BJ (cell line): Measurements from ENCODE around the gene SLC35E3. TPM values are rescaled to one million over a fixed set of nuclear protein-coding genes. Genes with fewer than 3 reads are reported as not detected.
A peak's percentile ranks its signal among the peaks of the same experiment; 100 is the strongest.
"Not testable (repeated sequence)": the region's sequence is repeated elsewhere in the genome, so short reads cannot be mapped to it uniquely, and the experiment has no call there.

Source experiments
- CTCF ChIA-PET: fragments of 350-600 bp; formaldehyde crosslinking; extraction: SDS; loops from one replicate; lab custom pipeline; 2021; ENCODE audit warnings: antibody characterized with exemption, inconsistent platforms; lab: Yijun Ruan, JAX
- POLR2A ChIA-PET: fragments of 300-600 bp; sonication (Branson Sonifier 250); formaldehyde crosslinking; extraction: SDS; loops from one replicate; lab custom pipeline; 2021; ENCODE audit warnings: antibody characterized with exemption; lab: Charles Lee
- DNase-seq: peaks from one replicate; pipeline ENCODE4 v3.0.0-alpha.2; 2011; ENCODE audit warnings: low read depth
- H3K27me3 ChIP-seq: 2 replicates; pipeline ENCODE4 v1.6.0; 2011; ENCODE audit warnings: low read length; ENCODE audit not compliant: control insufficient read depth, insufficient read depth
- H3K36me3 ChIP-seq: 2 replicates; pipeline ENCODE4 v1.5.1; 2011; ENCODE audit warnings: low read length; ENCODE audit not compliant: control insufficient read depth, insufficient read depth
- H3K4me3 ChIP-seq: 2 replicates; pipeline ENCODE4 v1.5.1; 2011; ENCODE audit warnings: low read depth, mild to moderate bottlenecking, control low read depth, low read length
- polyA plus RNA-seq: library from polyadenylated mRNA; depleted of rRNA; stranded (reverse); fragments of >200 nt; gene quantifications from 2 replicates; pipeline ENCODE4 v1.2.3, GENCODE V29; 2011
- TF ChIP-seq, protein P1 (sequence below): IDR thresholded peaks from 2 replicates; pipeline ENCODE4 v1.5.1; 2011; ENCODE audit warnings: low read depth, mild to moderate bottlenecking, control low read depth, inconsistent platforms, low read length, moderate library complexity; ENCODE audit not compliant: insufficient read depth

Gene SLC35E3
- polyA plus RNA-seq, 1 experiment, result 5.7 TPM

GRCh38 chr12:68798882-68799234 lies 52.9 kb downstream of the SLC35E3 start:
- ChIA-PET CTCF (no interaction called here), POLR2A (no interaction called here)
- TF ChIP-seq, protein P1, sequence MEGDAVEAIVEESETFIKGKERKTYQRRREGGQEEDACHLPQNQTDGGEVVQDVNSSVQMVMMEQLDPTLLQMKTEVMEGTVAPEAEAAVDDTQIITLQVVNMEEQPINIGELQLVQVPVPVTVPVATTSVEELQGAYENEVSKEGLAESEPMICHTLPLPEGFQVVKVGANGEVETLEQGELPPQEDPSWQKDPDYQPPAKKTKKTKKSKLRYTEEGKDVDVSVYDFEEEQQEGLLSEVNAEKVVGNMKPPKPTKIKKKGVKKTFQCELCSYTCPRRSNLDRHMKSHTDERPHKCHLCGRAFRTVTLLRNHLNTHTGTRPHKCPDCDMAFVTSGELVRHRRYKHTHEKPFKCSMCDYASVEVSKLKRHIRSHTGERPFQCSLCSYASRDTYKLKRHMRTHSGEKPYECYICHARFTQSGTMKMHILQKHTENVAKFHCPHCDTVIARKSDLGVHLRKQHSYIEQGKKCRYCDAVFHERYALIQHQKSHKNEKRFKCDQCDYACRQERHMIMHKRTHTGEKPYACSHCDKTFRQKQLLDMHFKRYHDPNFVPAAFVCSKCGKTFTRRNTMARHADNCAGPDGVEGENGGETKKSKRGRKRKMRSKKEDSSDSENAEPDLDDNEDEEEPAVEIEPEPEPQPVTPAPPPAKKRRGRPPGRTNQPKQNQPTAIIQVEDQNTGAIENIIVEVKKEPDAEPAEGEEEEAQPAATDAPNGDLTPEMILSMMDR, result no peak
- Histone ChIP-seq H3K4me3 (no peak overlapping the region), H3K36me3 (no peaks in the 10 kb centered on the region), H3K27me3 (no peaks in the 10 kb centered on the region)
- no peak for DNase-seq

DNA sequence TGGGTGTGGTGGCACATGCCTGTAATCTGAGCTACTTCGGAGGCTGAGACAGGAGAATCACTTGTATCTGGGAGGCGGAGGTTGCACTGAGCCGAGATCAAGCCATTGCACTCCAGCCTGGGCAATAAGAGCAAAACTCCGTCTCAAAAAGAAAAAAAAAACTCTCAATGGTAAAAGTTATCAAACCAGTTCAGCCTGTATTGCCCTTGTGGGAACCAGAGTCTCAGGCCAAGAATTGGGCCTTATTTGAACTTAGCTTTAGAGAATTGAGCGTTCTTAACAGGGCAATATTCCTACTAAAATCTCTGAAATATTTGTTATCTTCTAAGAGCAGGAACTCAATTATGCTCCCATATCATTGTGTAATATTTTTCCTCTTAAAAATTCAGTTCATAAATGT lies 54.3 kb downstream of the SLC35E3 start:
- POLR2A ChIA-PET, result no interaction called here

DNA sequence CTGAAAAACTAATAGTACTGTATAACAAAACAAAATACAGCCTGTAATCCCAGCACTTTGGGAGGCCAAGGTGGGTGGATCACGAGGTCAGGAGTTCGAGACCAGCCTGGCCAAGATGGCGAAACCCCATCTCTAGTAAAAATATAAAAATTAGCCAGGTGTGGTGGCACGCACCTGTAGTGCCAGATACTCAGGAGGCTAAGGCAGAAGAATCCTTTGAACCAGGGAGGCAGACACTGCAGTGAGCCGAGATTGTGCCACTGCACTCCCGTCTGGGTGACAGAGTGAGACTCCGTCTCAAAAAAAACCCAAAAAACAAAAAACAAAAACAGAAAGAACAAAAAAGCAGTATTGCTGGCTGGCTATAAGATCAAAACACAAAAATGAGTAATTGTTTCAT lies 55.1 kb downstream of the SLC35E3 start:
- CTCF ChIA-PET, DNase-seq, H3K4me3 ChIP-seq, H3K36me3 ChIP-seq, H3K27me3 ChIP-seq: not testable (repeated sequence)
- POLR2A ChIA-PET, result interaction anchor here (0.6 kb wide), 1 partner anchor 97 kb away, joined by 5 read pairs; no protein-coding TSS in a partner anchor

More for the DNA sequence above, 54.3 kb downstream of the SLC35E3 start:
- CTCF ChIA-PET, result no interaction called here
- DNase-seq, result no peak
- Histone ChIP-seq H3K27me3 (no peaks in the 10 kb centered on the region), H3K36me3 (no peaks in the 10 kb centered on the region), H3K4me3 (no peak overlapping the region)
- TF ChIP-seq, protein P1, result no peak

DNA sequence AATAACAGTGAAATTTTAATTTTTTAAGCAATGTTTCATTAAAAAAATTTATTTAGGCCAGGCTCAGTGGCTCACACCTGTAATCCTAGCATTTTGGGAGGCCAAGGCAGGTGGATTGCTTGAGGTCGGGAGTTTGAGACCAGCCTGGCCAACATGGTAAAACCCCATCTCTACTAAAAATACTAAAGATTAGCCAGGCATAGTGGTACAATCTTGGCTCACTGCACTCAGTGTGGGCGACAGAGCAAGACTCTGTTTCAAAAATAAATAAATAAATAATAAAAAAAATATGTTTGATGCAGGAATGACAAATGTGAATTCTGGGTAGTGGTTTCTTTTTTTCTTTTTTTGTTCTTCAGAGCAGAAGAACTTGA lies 56.4 kb downstream of the SLC35E3 start:
- H3K27me3 ChIP-seq, H3K4me3 ChIP-seq, H3K36me3 ChIP-seq, CTCF ChIA-PET, DNase-seq, POLR2A ChIA-PET: not testable (repeated sequence)

DNA sequence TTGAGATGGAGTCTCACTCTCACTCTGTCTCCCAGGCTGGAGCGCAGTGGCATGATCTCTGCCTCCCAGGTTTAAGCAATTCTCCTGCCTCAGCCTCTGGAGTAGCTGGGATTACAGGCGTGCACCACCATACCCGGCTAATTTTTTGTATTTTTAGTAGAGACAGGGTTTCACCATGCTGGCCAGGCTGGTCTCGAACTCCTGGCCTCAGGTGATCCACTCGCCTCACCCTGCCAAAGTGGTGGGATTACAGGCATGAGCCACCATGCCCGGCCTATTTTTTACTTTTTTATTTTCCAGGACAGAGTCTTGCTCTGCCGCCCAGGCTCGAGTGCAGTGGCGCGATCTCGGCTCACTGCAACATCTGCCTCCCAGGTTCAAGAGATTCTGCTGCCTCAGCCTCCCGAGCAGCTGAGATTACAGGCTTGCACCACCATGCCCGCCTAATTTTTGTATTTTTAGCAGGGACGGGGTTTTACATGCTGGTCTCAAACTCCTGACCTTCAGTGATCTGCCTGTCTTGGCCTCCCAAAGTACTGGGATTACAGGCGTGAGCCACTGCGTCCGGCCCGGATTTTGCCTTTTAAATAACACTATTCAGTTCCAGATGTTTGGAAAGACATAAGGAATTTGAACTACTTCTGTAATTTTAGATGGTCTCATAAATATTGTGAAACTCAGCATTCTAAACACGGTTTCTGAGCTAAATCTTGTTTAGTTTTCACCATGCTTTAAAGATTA lies 57.1 kb downstream of the SLC35E3 start:
- ChIA-PET POLR2A (interaction anchor here (0.9 kb wide), 1 partner anchor 148 kb away, joined by 12 read pairs; no protein-coding TSS in a partner anchor), CTCF (interaction anchor here (0.6 kb wide), 2 partner anchors 19 to 34 kb away, joined by 3 to 5 read pairs; no protein-coding TSS in a partner anchor)
- not testable (repeated sequence) for H3K27me3 ChIP-seq, H3K36me3 ChIP-seq, H3K4me3 ChIP-seq
- DNase-seq, result peak; percentile 62

- Histone ChIP-seq H3K36me3 (no peaks in the 10 kb centered on the region), H3K4me3 (no peak overlapping the region), H3K27me3 (no peaks in the 10 kb centered on the region)
- DNase-seq, result no peak
- ChIA-PET CTCF (interaction anchor here (0.6 to 1.2 kb wide), 2 partner anchors 9 to 20 kb away, joined by 3 to 5 read pairs; no protein-coding TSS in a partner anchor), POLR2A (interaction anchor here (0.9 kb wide), 1 partner anchor 149 kb away, joined by 12 read pairs; no protein-coding TSS in a partner anchor)
- TF ChIP-seq, protein P1, result no peak
These were observed 58.1 kb downstream of the SLC35E3 start for GRCh38 chr12:68803948-68804656.
